Mesenchymal stem cell (in vitro differentiated cells and primary cell): ENCODE measurements around the gene MYLK.
A peak's percentile ranks its signal among the peaks of the same experiment; 100 is the strongest.

ENCODE experiments used
- DNase-seq: peaks from one replicate; pipeline ENCODE4 v3.0.0-alpha.2; 2013
- H2AFZ ChIP-seq: one replicate; pipeline ENCODE4 v1.6.1; 2013; ENCODE audit warnings: low read depth, mild to moderate bottlenecking, control low read depth, inconsistent platforms, low read length, moderate library complexity
- H2AK5ac ChIP-seq: 2 replicates; pipeline ENCODE4 v1.6.1; 2013; ENCODE audit warnings: low read length, moderate library complexity, mild to moderate bottlenecking, inconsistent platforms; ENCODE audit not compliant: severe bottlenecking
- H2BK120ac ChIP-seq: one replicate; pipeline ENCODE4 v1.6.1; 2013; ENCODE audit warnings: low read depth, mild to moderate bottlenecking, inconsistent platforms, low read length, moderate library complexity
- H2BK12ac ChIP-seq, 2 experiments: one replicate each; pipeline ENCODE4 v1.6.1; 2013; ENCODE audit warnings: inconsistent platforms in 2 of 2, low read length in 2 of 2, mild to moderate bottlenecking in 2 of 2, moderate library complexity in 2 of 2, control low read depth in 1 of 2
- H2BK15ac ChIP-seq: one replicate; pipeline ENCODE4 v1.6.1; 2013; ENCODE audit warnings: mild to moderate bottlenecking, low read depth, inconsistent platforms; ENCODE audit not compliant: poor library complexity, severe bottlenecking
- H2BK5ac ChIP-seq: 2 replicates; pipeline ENCODE4 v1.6.1; 2013; ENCODE audit warnings: low read depth, mild to moderate bottlenecking, low read length, control low read depth, inconsistent platforms; ENCODE audit not compliant: poor library complexity, severe bottlenecking
- H3K14ac ChIP-seq, 2 experiments: one replicate each; pipeline ENCODE4 v1.6.1; 2013; ENCODE audit warnings: inconsistent platforms in 2 of 2, low read length in 2 of 2, control low read depth in 1 of 2, mild to moderate bottlenecking in 1 of 2, moderate library complexity in 1 of 2
- H3K18ac ChIP-seq, 2 experiments: one replicate each; pipeline ENCODE4 v1.6.1; 2013; ENCODE audit warnings: inconsistent platforms in 2 of 2, low read length in 2 of 2, control low read depth in 1 of 2, low read depth in 1 of 2, mild to moderate bottlenecking in 1 of 2
- H3K23ac ChIP-seq, 2 experiments: one replicate each; pipeline ENCODE4 v1.6.1; 2013; ENCODE audit warnings: inconsistent platforms in 2 of 2, low read length in 2 of 2, mild to moderate bottlenecking in 2 of 2, moderate library complexity in 2 of 2, control low read depth in 1 of 2
- H3K27ac ChIP-seq: 2 replicates; pipeline ENCODE4 v1.5.1; 2013; ENCODE audit warnings: mild to moderate bottlenecking, moderate library complexity, low read length, control low read depth, inconsistent platforms; ENCODE audit not compliant: poor library complexity, severe bottlenecking
- H3K27me3 ChIP-seq, 2 experiments: 2 replicates each; pipeline versions ENCODE4 v1.6.1 to v1.7.0; 2013; ENCODE audit warnings: low read length in 2 of 2, mild to moderate bottlenecking in 2 of 2, moderate library complexity in 2 of 2, control low read depth in 1 of 2, inconsistent platforms in 1 of 2; ENCODE audit not compliant: control insufficient read depth in 1 of 2, insufficient read depth in 1 of 2
- H3K36me3 ChIP-seq, 2 experiments: 2 replicates each; pipeline versions ENCODE4 v1.6.1 to v1.7.0; 2013; ENCODE audit warnings: low read length in 2 of 2, control low read depth in 1 of 2, inconsistent platforms in 1 of 2, low read depth in 1 of 2, mild to moderate bottlenecking in 1 of 2; ENCODE audit not compliant: insufficient read depth in 2 of 2, control insufficient read depth in 1 of 2
- H3K4ac ChIP-seq, 2 experiments: one replicate each; pipeline ENCODE4 v1.6.1; 2013; ENCODE audit warnings: inconsistent platforms in 2 of 2, low read length in 2 of 2, mild to moderate bottlenecking in 2 of 2, moderate library complexity in 2 of 2, control low read depth in 1 of 2, low read depth in 1 of 2
- H3K4me1 ChIP-seq: 2 replicates; pipeline ENCODE4 v1.6.1; 2013; ENCODE audit warnings: low read depth, low read length, control low read depth; ENCODE audit not compliant: control insufficient read depth, insufficient read depth
- H3K4me2 ChIP-seq: 2 replicates; pipeline ENCODE4 v1.6.1; 2013; ENCODE audit warnings: low read length, mild to moderate bottlenecking, inconsistent platforms; ENCODE audit not compliant: poor library complexity, severe bottlenecking
- H3K4me3 ChIP-seq, 2 experiments: 2 replicates each; pipeline versions ENCODE4 v1.5.1 to v1.7.0; 2013; ENCODE audit warnings: low read length in 2 of 2, mild to moderate bottlenecking in 2 of 2, control low read depth in 1 of 2, low read depth in 1 of 2; ENCODE audit not compliant: insufficient read depth in 1 of 2
- H3K79me1 ChIP-seq: replicated peaks from 2 replicates; pipeline ENCODE4 v1.6.1; 2013; ENCODE audit warnings: mild to moderate bottlenecking, control low read depth, low read length, inconsistent platforms; ENCODE audit not compliant: poor library complexity, severe bottlenecking
- H3K9ac ChIP-seq: 2 replicates; pipeline ENCODE4 v1.7.0; 2013; ENCODE audit warnings: mild to moderate bottlenecking, low read length, moderate library complexity
- H3K9me3 ChIP-seq: 2 replicates; pipeline ENCODE4 v1.7.0; 2013; ENCODE audit warnings: mild to moderate bottlenecking, low read length; ENCODE audit not compliant: control insufficient read depth
- H4K8ac ChIP-seq: one replicate; pipeline ENCODE4 v1.6.1; 2013; ENCODE audit warnings: inconsistent platforms, mild to moderate bottlenecking, low read length, moderate library complexity
- H4K91ac ChIP-seq: one replicate; pipeline ENCODE4 v1.6.1; 2013; ENCODE audit warnings: mild to moderate bottlenecking, low read length, inconsistent platforms
- WGBS: methylation state at CpG from one replicate; pipeline ENCODE4 v1.1.7; 2013; ENCODE audit warnings: mixed read lengths; 5-methylcytosine and 5-hydroxymethylcytosine counted together

MYLK gene

GRCh38 chr3:123595396-123596180 is 288.5 kb downstream of the MYLK start:
- no peak overlapping the region for H3K4me2 ChIP-seq
- H3K36me3 ChIP-seq: peaks cover 8 to 11% of the 10 kb centered on the region in 2 experiments
- H3K4me1 ChIP-seq: peaks cover 1% of the 10 kb centered on the region
- H2AFZ ChIP-seq: no peak overlapping the region
- H4K8ac ChIP-seq: no peak overlapping the region
- H2BK120ac ChIP-seq: no peak overlapping the region
- H3K4me3 ChIP-seq: no peak overlapping the region
- H2AK5ac ChIP-seq: no peak overlapping the region
- no peak overlapping the region for H3K18ac ChIP-seq
- no peak overlapping the region for H3K14ac ChIP-seq
- peaks cover 4% of the 10 kb centered on the region for H3K9me3 ChIP-seq
- WGBS: 68% methylated on average over 3 of the region's 5 CpGs
- H2BK15ac ChIP-seq: no peak overlapping the region
- no peak overlapping the region for H3K23ac ChIP-seq
- H3K4ac ChIP-seq: no peak overlapping the region
- H2BK12ac ChIP-seq: no peak overlapping the region
- DNase-seq: no peak
- no peak overlapping the region for H4K91ac ChIP-seq
- no peaks in the 10 kb centered on the region for H3K27me3 ChIP-seq
- H3K9ac ChIP-seq: no peak overlapping the region
- no peak overlapping the region for H3K27ac ChIP-seq
- peaks cover 15% of the 10 kb centered on the region for H3K79me1 ChIP-seq
- no peak overlapping the region for H2BK5ac ChIP-seq

GRCh38 chr3:123593381-123593780 is 290.8 kb downstream of the MYLK start:
- Histone ChIP-seq H3K4ac (no peak overlapping the region), H3K23ac (no peak overlapping the region), H3K9me3 (peaks cover 6% of the 10 kb centered on the region), H3K9ac (no peak overlapping the region), H4K91ac (no peak overlapping the region), H2AK5ac (no peak overlapping the region), H2BK120ac (no peak overlapping the region), H3K27ac (no peak overlapping the region), H2BK15ac (no peak overlapping the region), H3K4me2 (no peak overlapping the region), H2BK12ac (no peak overlapping the region), H3K14ac (no peak overlapping the region), H3K27me3 (no peaks in the 10 kb centered on the region), H4K8ac (no peak overlapping the region), H3K36me3 (peaks cover 10 to 11% of the 10 kb centered on the region in 2 experiments), H3K18ac (no peak overlapping the region), H3K79me1 (peaks cover 25% of the 10 kb centered on the region), H3K4me1 (no peaks in the 10 kb centered on the region), H3K4me3 (no peak overlapping the region), H2BK5ac (no peak overlapping the region), H2AFZ (no peak overlapping the region)
- DNase-seq: no peak
- WGBS: 100% methylated on average over 2 of the region's 3 CpGs

GRCh38 chr3:123590685-123591450 is 293.3 kb downstream of the MYLK start:
- no peak overlapping the region for H2AK5ac ChIP-seq
- no peak overlapping the region for H3K14ac ChIP-seq
- no peak overlapping the region for H3K4me3 ChIP-seq
- no peak overlapping the region for H3K4ac ChIP-seq
- DNase-seq: no peak
- H3K4me2 ChIP-seq: no peak overlapping the region
- H2BK5ac ChIP-seq: no peak overlapping the region
- no peak overlapping the region for H2AFZ ChIP-seq
- H3K9ac ChIP-seq: no peak overlapping the region
- H3K23ac ChIP-seq: no peak overlapping the region
- H3K79me1 ChIP-seq: peaks cover 29% of the 10 kb centered on the region
- peaks cover 6% of the 10 kb centered on the region for H3K9me3 ChIP-seq
- H3K18ac ChIP-seq: no peak overlapping the region
- H4K91ac ChIP-seq: no peak overlapping the region
- H3K36me3 ChIP-seq: peaks cover 10 to 11% of the 10 kb centered on the region in 2 experiments
- H2BK120ac ChIP-seq: no peak overlapping the region
- H3K27me3 ChIP-seq: no peaks in the 10 kb centered on the region
- peaks cover 2% of the 10 kb centered on the region for H3K4me1 ChIP-seq
- H2BK12ac ChIP-seq: no peak overlapping the region
- H2BK15ac ChIP-seq: no peak overlapping the region
- H3K27ac ChIP-seq: no peak overlapping the region
- 96% methylated on average over 3 of the region's 3 CpGs for WGBS
- no peak overlapping the region for H4K8ac ChIP-seq

- Histone ChIP-seq H3K36me3 (peaks cover 11 to 16% of the 10 kb centered on the region in 2 experiments), H4K91ac (no peak overlapping the region), H3K4ac (no peak overlapping the region), H3K18ac (peak overlapping the region in 1 of 2 experiments; percentile 3), H2BK15ac (no peak overlapping the region), H3K14ac (no peak overlapping the region), H3K9me3 (peaks cover 6% of the 10 kb centered on the region), H3K23ac (no peak overlapping the region), H3K27ac (peak overlapping the region; percentile 71), H3K9ac (no peak overlapping the region), H3K4me3 (no peak overlapping the region), H3K27me3 (no peaks in the 10 kb centered on the region), H2AK5ac (peak overlapping the region; percentile 98), H2AFZ (no peak overlapping the region), H2BK12ac (no peak overlapping the region), H3K79me1 (peaks cover 31% of the 10 kb centered on the region), H2BK120ac (no peak overlapping the region), H3K4me1 (peaks cover 2% of the 10 kb centered on the region), H4K8ac (no peak overlapping the region), H2BK5ac (peak overlapping the region; percentile 25), H3K4me2 (peak overlapping the region; percentile 19)
- DNase-seq: no peak
- WGBS: 71% methylated on average over 1 of the region's 2 CpGs
Measured at GRCh38 chr3:123587401-123587800, 296.7 kb downstream of the MYLK start.
